ENCODE data around the gene HRAS. TPM values are rescaled to one million over a fixed set of nuclear protein-coding genes. Genes with fewer than 3 reads are reported as not detected.

HRAS gene
- polyA plus RNA-seq, 1 of the 3 experiments (the other 2 are of a cell fraction): 217 TPM

- ChIA-PET POLR2A (no interaction called here), CTCF (no interaction called here)
- TF ChIP-seq MXI1 (IDR thresholded peaks at IDR 0.05; ENCODE audit: low read depth, low read length): no peak
- TF ChIP-seq FOSL2 (IDR thresholded peaks at IDR 0.05; ENCODE audit: borderline replicate concordance, low read depth): no peak
- no peak for TF ChIP-seq POLR2AphosphoS5 (IDR thresholded peaks at IDR 0.05; ENCODE audit: low read depth, low read length)
- TF ChIP-seq SIN3A (IDR thresholded peaks at IDR 0.05; ENCODE audit: borderline replicate concordance, low read depth, low read length): no peak
- TF ChIP-seq EZH2phosphoT487 (IDR thresholded peaks at IDR 0.05; ENCODE audit: borderline replicate concordance, low read depth): no peak
- no peak for TF ChIP-seq RAD21 (IDR thresholded peaks at IDR 0.05; ENCODE audit: low read length)
- no peak for TF ChIP-seq NFIC (IDR thresholded peaks at IDR 0.05; ENCODE audit: borderline replicate concordance)
- TF ChIP-seq GATA2 (CRISPR knock-in tag; IDR thresholded peaks at IDR 0.05): no peak
- no peak for TF ChIP-seq MEF2A (IDR thresholded peaks at IDR 0.05; ENCODE audit: borderline replicate concordance, low read depth)
- TF ChIP-seq JUND (IDR thresholded peaks at IDR 0.05): no peak
- TF ChIP-seq, protein P1, sequence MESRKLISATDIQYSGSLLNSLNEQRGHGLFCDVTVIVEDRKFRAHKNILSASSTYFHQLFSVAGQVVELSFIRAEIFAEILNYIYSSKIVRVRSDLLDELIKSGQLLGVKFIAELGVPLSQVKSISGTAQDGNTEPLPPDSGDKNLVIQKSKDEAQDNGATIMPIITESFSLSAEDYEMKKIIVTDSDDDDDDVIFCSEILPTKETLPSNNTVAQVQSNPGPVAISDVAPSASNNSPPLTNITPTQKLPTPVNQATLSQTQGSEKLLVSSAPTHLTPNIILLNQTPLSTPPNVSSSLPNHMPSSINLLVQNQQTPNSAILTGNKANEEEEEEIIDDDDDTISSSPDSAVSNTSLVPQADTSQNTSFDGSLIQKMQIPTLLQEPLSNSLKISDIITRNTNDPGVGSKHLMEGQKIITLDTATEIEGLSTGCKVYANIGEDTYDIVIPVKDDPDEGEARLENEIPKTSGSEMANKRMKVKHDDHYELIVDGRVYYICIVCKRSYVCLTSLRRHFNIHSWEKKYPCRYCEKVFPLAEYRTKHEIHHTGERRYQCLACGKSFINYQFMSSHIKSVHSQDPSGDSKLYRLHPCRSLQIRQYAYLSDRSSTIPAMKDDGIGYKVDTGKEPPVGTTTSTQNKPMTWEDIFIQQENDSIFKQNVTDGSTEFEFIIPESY (IDR thresholded peaks at IDR 0.05; ENCODE audit: borderline replicate concordance, low read depth): no peak
- no peak for TF ChIP-seq FOXJ3 (CRISPR knock-in tag; IDR thresholded peaks at IDR 0.05)
- no peak for TF ChIP-seq USF2 (IDR thresholded peaks at IDR 0.05; ENCODE audit: borderline replicate concordance, low read depth, low read length)
- TF ChIP-seq YY1 (IDR thresholded peaks at IDR 0.05; ENCODE audit: low read depth): no peak
- no peak for TF ChIP-seq TCF12 (IDR thresholded peaks at IDR 0.05)
- Histone ChIP-seq H3K9ac (no peak overlapping the region), H3K27ac (ENCODE audit: low read depth in 2 of 2, low read length in 1 of 2) (no peak overlapping the region), H3K4me2 (no peak overlapping the region), H3K9me3 (peaks cover 7% of the 10 kb centered on the region; the same call in 1 of the 2 replicates), H3K9me2 (no peaks in the 10 kb centered on the region), H3K4me3 (ENCODE audit: low read depth in 2 of 2, low read length in 1 of 2) (no peak overlapping the region), H3F3A (replicated peaks; ENCODE audit: insufficient read depth) (peaks cover 4% of the 10 kb centered on the region), H4K20me1 (ENCODE audit: insufficient read depth) (no peaks in the 10 kb centered on the region), H3K79me2 (ENCODE audit: insufficient read depth) (no peaks in the 10 kb centered on the region), H3K27me3 (ENCODE audit: insufficient read depth) (no peaks in the 10 kb centered on the region), H3K4me1 (ENCODE audit: control insufficient read depth in 1 of 2, insufficient read depth in 2 of 2, low read depth in 1 of 2, low read length in 1 of 2) (no peaks in the 10 kb centered on the region; a peak in 1 of 4 replicates), H2AFZ (ENCODE audit: low read depth) (no peak overlapping the region), H3K36me3 (replicated peaks in 1 of 2; ENCODE audit: control insufficient read depth in 1 of 2, insufficient read depth in 2 of 2, low read length in 1 of 2) (peaks cover 0 to 20% of the 10 kb centered on the region in 2 experiments)
- no peak for DNase-seq
- WGBS (ENCODE audit: low lambda C conversion rate): 96% methylated on average over 4 of the region's 4 CpGs
Measured at GRCh38 chr11:516400-516799, 19.0 kb downstream of the HRAS start.

DNA sequence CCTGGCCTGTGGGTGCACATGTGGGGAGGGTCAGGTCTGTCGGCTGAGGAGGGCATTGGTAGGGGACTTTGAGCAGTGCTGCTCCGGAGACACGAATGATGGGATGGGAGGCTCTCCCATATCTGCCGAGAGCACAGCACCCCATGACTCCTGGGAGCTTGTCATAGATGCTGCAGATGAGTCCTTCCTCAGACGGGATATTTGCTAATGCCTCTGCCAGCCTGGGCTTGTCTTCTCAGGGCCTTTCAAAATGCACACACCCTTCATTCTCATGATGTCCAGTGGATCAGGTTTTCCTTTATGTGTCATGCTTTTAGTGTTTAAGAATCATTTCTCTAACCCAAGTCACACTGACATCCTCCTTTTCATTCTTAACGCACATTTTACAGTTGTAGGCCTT lies 20.2 kb downstream of the HRAS start:
- no peak overlapping the region for H3K27ac ChIP-seq (ENCODE audit: low read depth in 2 of 2, low read length in 1 of 2)
- no peaks in the 10 kb centered on the region for H4K20me1 ChIP-seq (ENCODE audit: insufficient read depth)
- peaks cover 7% of the 10 kb centered on the region; the same call in 1 of the 2 replicates for H3K9me3 ChIP-seq
- no peaks in the 10 kb centered on the region; a peak in 1 of 4 replicates for H3K4me1 ChIP-seq (ENCODE audit: control insufficient read depth in 1 of 2, insufficient read depth in 2 of 2, low read depth in 1 of 2, low read length in 1 of 2)
- peaks cover 0 to 29% of the 10 kb centered on the region in 2 experiments for H3K36me3 ChIP-seq (replicated peaks in 1 of 2; ENCODE audit: control insufficient read depth in 1 of 2, insufficient read depth in 2 of 2, low read length in 1 of 2)
- H3K4me2 ChIP-seq: no peak overlapping the region
- peaks cover 4% of the 10 kb centered on the region for H3F3A ChIP-seq (replicated peaks; ENCODE audit: insufficient read depth)
- H3K9me2 ChIP-seq: no peaks in the 10 kb centered on the region
- H3K79me2 ChIP-seq (ENCODE audit: insufficient read depth): no peaks in the 10 kb centered on the region
- DNase-seq: no peak
- H2AFZ ChIP-seq (ENCODE audit: low read depth): no peak overlapping the region
- POLR2A ChIA-PET: no interaction called here
- H3K27me3 ChIP-seq (ENCODE audit: insufficient read depth): no peaks in the 10 kb centered on the region
- 96% methylated on average over 6 of the region's 6 CpGs for WGBS (ENCODE audit: low lambda C conversion rate)
- H3K9ac ChIP-seq: no peak overlapping the region
- CTCF ChIA-PET: interaction anchor here (1.4 kb wide), 1 partner anchor 67 kb away, joined by 3 read pairs; no protein-coding TSS in a partner anchor
- no peak overlapping the region for H3K4me3 ChIP-seq (ENCODE audit: low read depth in 2 of 2, low read length in 1 of 2)
- TF ChIP-seq FOXM1 (IDR thresholded peaks at IDR 0.05; ENCODE audit: low read depth): no peak
- TF ChIP-seq ELF1 (IDR thresholded peaks at IDR 0.05): no peak
- TF ChIP-seq RCOR1 (IDR thresholded peaks at IDR 0.05; ENCODE audit: low read length): no peak
- TF ChIP-seq CHD2 (IDR thresholded peaks at IDR 0.05; ENCODE audit: low read length, partially characterized antibody): no peak
- no peak for TF ChIP-seq TAF1 (IDR thresholded peaks at IDR 0.05; ENCODE audit: borderline replicate concordance, low read depth, low read length)
- no peak for TF ChIP-seq USF1 (IDR thresholded peaks at IDR 0.05; ENCODE audit: borderline replicate concordance, low read depth)
- no peak for TF ChIP-seq TCF12 (IDR thresholded peaks at IDR 0.05)
- TF ChIP-seq EP300 (IDR thresholded peaks at IDR 0.05; ENCODE audit: borderline replicate concordance in 1 of 2, low read depth in 1 of 2, low read length in 1 of 2): no peak
- TF ChIP-seq TEAD4 (IDR thresholded peaks at IDR 0.05; ENCODE audit: borderline replicate concordance, insufficient read depth): no peak
- no peak for TF ChIP-seq FOSL2 (IDR thresholded peaks at IDR 0.05; ENCODE audit: borderline replicate concordance, low read depth)
- TF ChIP-seq EZH2phosphoT487 (IDR thresholded peaks at IDR 0.05; ENCODE audit: borderline replicate concordance, low read depth): no peak
- TF ChIP-seq GABPA (IDR thresholded peaks at IDR 0.05; ENCODE audit: low read depth): no peak
- no peak for TF ChIP-seq MXI1 (IDR thresholded peaks at IDR 0.05; ENCODE audit: low read depth, low read length)
- TF ChIP-seq, protein P1 (IDR thresholded peaks at IDR 0.05; ENCODE audit: borderline replicate concordance, low read depth): no peak
